Activated effector memory CD4-positive, alpha-beta T cell treated with anti-CD3 and anti-CD28 coated beads, Interleukin-2, amount 50 U/mL, for 16 hours (primary cell): ENCODE measurements around the gene VAT1L.

Experiments
- DNase-seq: peaks from one replicate; pipeline ENCODE4 v3.0.0-alpha.2; 2020

VAT1L gene

DNA sequence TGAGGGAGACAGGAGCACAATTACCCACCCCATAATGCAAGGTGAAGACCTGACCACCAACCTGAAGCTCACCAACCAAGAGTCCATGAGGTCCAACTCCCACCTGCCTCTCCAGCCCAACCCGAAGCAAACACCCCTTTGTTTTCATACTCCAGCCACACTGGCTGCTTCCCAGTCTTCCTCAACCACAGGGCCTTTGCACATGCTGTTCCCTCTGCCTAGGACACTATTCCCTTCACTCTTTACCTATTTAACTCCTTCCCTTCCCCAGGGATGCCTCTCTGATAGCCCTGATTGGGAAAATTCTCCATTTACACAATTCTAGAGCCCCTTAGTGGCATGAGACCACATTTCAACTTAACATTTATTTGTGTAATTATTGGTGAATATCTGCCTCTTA lies 86.0 kb downstream of the VAT1L start:
- no peak for DNase-seq

DNA sequence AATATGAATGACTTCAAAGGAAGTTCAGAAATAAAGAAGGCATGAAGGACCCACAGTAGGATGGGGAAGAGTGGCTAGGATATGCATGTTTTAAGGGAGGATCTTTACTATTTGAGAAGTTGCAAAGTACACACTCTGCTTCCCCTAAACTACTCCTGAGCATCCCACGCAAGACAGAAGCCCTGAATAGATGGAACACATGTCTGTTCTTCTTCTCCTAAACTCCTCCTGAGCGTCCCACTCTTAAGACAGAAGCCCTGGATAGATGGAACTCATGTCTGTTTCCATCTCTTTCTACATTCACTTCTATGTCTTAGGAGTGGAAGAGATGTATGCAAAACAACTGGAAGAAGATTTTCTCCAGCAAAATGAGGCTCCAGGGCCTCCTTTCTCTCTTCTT lies 88.4 kb downstream of the VAT1L start:
- no peak for DNase-seq

DNA sequence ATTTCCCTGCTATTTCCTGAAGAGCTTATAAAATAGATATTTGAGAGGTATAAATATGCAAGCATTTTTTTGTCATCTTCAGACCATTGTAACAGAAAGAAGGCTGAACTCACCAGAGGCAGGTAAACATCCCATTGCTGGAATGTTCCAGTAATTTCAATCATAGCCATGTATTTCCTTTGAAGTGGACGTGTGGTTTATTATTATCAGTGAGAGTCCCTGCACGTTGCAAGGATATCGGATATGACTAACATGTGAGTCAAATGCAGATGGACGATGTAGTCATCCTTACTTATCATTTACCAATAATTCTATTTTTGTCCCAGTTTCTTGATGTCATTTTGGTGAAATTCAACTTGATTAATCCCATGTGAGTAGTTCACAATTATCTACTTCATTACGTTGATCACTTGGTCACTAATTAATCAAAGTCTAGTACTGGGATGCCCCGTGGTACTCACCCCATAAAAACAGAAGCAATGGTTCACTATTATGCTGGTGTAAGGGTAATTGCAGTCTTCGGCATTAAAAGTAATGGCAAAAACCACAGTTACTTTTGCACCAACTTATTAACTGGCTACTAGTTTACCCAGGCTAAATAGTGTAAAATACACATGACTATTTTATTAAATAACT lies 89.5 kb downstream of the VAT1L start:
- DNase-seq, result no peak

DNA sequence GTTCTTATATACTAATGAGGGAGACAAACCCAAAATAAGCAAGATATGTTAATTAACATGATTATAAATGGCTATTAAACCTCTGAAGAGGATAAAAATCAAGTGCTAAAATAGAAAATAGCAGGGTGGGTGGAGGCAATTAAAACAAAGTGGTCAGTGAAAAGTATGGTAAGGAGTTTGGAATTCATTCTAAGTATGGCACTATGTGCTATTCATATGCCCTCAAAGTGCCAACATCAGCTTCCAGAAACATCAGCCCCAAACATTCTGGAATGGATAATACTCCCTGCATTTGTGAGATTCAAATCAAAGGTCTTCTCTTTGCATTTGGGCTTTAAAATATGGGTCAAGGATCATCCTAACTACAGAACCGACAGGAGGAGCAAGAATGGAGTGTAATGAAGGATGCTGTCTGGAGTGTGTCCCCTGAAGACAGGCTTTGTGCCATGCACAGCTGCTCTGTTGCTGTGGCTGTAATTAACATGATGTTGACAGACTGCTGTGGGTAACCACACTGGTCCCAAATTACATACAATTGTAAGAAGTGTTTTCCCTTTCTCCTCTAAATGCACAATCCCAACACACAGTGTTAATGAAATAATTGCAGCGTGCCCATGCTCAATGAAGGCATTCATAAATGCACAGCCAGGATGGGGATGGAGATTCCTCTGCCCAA lies 93.1 kb downstream of the VAT1L start:
- DNase-seq, result no peak

DNA sequence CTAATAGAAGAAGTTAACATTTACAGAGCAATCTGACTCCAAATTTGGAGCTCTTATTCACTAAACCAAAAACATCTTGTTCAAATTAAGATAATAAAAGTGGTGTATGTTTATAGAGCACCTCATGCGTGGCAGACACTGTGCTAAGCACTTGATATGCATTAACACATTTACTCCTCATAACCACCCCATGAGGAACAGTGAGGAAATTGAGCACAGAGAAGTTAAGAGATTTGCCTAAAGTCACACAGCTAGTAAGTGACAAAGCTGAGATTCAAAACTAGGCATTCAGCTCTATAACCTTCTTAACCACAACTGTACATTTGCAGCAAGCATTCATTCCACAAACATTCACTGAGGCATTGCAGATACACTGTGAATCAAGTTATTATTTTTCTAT lies 94.0 kb downstream of the VAT1L start:
- DNase-seq, result no peak

DNA sequence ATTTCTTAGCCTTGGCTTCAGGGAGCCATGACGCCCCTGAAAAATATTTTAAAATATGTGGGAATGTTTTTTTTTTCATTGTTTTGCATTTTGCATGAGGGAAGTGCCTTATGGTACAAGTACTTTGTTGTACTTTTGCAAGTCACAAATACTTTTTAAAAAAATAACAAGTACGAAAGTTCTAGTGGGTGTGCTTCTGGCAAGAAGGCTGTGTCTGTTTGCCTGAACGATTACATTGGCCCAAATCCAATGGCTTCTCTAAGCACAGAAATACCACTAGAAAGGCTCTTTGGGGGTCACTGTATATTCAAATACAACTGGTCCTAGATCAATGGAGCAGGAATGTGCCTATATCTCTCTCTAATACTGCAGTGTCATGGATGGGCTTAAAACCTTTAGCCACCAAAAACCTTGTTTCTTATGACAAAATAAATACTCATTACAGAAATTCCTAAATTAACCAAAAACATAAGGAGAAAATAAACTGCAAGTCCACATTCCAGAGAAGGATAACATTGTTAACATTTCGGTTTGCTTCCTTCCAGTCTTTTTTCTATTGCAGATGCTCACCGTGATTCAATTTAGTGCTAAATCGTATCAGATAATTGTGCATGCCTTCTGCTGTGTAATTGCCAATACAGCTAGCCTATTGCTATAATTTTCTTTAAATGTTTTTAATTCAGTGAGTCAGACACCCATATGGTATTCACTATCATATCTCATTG lies 97.4 kb downstream of the VAT1L start:
- DNase-seq, result no peak

DNA sequence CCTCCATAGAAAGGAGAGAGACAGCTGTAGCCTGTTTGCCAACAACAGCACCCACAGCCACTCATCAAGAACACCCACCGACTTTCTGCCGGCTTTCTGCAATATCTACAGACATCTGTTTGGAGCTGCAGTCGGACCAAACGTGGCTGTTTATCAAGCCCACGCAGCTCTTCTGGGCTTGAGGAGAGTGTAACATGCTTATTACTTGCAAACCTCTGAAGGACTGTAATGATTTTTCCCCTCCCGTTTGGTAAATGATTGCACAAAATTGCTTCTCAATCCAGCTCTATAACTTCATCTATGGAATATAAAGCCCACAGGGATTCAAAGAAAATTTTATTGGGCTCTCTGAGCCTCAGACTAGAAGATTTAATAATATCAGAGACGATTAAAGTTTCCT lies 100.5 kb downstream of the VAT1L start:
- no peak for DNase-seq

DNA sequence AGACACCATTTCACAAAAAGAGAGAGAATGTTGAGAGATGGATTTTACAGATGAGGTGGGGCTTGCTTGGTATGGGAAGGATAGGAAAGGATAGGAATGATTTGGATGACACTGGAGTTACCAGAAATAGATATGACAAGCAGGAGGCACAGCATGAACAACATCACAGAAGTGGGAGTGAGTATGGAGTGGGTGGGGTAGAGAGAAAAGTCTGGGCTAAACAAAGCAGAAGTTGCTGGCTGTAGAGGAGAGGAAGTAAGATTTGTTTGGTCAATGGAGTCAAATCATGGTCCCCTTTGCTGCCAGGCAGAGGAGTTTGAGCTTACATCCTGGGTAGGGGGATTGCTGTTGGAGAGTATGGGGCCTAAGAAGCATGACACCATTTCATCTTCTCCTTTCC lies 101.7 kb downstream of the VAT1L start:
- no peak for DNase-seq

DNA sequence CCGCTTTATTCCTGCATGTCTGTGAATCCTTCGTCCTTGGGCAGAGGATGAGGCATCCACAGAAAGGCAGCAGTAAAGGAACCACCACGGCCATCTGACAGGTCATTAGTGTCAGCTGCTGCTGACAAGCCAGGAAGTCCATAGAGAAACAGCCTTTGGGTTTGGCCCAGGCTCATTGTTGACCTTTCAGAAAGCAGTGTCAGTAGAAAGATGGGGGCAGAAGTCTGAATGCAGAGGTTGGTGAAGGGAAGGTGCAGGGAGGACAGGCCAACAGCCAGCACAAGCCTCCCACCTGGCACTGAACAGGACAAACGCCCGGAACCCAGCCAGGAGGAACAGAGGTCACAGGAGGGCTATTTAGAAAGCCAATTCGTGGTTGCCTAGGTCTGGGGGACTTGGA lies 105.8 kb downstream of the VAT1L start:
- DNase-seq, result no peak

DNA sequence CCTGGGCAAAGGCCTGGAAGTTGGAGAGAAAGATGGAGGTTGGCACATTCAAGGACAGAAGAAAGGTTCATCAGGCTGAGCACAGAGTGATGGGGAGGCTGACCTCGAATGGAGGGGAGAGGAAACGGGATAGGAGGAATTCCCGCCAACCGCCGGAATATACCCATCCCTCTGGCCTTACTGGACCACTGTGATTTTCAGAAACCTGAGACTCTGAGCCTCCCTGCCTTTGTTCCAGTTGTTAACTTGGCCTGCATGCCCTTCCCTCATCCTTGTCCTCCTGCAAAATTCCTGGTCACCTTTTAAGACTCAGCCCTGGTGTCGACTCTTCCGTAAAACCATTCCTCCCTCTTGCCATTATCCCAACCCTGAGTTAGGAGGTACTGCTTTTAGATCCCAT lies 107.6 kb downstream of the VAT1L start:
- DNase-seq, result no peak

DNA sequence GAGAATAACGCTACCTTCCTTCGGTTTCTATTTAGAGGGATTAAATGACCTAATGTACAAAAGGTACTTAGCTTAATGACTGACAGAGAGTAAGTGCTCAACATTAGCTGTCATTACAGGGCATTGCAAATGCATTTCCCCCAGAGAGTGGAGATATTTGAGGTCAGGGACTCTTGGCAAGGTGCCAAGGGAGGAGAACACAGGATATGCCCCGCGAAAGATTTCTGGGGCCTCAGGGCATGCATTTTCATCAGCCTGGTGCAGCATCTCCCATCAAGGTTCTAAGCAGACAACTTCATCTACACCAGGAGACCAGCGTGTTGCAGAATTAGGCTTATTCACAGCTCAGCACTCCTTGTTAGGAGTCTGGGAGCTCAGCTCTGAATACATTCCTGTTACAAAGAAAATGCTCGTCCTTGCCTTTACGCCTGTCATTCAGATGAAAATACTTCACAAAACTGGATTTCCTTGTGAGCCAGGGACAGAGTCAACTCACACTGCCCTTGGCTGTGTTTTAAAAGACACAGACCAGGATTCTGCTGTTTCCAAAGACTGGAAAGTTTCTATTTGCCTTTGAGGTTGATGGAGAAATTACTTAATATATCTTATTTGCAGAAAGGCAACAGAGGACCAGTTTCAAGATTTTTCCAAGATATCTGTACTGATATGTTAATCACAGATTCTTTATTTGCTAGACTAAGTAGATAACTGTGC lies 108.2 kb downstream of the VAT1L start:
- DNase-seq, result no peak

DNA sequence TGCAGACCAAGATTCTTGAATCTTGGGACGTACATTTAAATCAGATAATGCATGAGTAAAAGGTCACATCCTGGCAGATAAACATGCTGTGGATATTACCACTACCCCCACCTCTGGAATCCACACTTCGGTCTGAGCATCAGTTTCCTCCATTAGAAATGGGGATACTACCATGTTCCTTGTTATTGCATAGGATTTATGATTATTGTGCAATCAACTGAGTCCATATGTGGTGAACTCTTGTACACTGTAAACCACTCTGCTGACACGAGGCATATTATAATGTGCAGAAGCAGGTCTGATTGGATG lies 108.7 kb downstream of the VAT1L start:
- no peak for DNase-seq

DNA sequence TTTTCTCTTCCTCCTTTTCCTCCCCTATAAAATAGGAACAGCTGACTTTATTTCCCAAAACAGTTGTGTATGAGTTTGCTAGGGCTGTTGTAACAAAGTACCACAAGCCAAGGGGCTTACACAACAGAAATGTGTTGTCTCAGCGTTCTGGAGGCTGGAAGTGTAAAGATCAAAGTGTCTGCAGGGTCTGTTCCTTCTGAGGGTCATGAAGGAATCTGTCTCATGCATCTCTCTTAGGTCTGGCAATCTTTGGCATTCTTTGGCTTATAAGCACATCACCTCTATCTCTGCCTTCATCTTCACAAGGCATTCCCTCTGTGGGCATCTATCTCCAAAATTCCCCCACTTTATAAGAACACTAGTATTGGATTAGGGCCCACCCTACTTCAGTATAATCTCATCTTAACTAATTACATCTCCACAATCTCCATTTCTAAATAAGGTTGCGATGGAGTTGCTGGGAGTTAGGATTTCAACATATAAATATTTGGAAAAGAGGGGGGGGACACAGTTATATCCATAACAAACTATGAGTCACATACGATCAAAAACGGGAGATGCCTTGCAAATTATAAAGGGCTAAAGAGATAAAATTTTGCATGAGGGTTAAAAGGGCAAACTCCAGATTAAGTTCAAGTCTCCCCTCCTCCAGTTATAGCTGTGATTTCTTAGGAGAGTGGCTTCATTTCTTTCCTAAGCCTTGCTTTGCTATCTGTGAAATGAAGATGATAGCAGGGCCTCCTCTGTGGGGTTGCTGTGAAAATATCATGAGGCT lies 109.7 kb downstream of the VAT1L start:
- no peak for DNase-seq

DNA sequence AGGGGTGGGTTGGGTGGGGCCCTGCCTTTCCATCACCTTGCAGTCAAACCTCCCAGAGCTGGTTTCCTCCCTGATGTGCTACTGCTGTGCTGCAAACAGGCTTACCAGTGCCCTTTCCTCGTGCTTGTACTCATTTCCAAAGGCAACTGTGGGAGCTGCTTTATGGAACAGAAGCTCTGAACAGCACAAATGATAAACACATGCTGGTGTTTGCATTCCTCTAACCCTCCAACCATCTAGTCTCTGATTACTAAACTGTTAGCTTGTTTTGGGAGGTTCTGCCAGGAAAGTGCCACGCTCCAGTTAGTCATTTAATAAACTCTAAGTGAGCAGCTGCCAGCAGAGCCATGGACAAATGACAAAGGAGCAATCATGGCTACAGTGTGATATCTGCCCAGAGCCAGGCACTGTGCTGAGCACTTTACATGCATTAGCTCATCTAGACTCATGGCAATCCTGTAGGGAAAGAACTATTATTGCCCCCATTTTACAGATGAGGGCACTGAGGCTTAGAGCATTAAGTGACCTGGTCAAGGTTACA lies 110.4 kb downstream of the VAT1L start:
- DNase-seq, result no peak

DNA sequence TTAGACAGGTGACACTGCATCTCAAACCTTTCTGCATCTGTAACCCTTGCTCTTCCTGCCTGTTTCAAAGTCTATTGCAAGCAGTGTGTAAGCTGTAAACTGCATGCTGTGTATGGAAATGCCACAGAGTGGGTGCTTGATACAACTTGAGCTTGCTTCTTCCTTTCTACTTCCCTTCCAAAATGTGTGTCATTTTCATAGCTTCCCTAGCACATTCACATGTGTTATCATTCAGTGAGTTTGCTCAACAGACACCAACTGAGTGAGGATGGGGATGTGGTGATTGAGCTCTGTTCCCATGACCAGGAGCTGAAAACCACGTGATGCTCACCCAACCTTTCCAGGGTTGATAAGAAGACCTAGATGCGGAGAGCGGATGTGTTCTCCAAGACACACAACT lies 111.1 kb downstream of the VAT1L start:
- DNase-seq, result no peak

DNA sequence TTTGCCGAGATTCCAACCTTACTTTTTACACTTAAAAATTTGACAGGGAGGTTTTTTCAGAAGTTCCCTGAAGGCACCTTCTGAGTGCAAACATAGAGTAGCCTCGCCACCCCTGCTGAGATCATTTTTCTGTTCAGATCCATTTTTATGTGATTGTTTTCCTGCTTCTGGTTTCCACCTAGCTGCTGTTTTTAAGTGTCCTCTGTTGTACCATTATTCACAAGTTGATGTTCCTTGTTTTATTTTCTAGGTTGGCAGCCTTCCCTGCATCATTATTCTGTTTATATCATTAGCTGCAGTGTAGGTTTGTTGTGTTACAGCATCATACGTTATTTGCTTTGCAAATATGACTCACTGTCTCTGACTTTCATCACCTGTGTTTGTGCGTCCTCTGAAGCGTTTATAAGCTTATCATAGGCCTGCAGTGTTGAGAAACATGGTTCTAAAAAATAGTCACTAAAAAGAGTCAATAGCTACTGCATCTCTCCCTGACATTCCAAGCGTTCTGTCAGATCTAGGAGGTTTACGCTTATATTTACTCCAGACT lies 117.1 kb downstream of the VAT1L start:
- no peak for DNase-seq

DNA sequence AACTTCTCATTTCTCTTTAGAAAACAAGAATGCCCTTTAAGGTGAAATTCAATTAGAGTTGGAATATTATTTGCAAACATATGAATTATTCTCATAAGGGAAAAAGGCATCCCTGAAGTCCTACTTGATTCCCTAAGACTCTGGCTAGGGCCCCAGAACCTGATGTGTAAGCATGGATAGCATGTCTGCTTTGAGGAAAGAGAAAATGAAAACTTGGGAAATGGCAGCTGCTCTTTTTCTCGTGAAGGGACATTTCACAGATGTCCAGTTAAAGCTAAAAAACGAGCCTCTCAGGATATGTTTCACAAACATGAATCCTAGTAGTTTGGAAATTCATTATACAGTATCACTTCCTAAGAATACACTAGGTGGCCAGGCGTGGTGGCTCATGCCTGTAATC lies 121.7 kb downstream of the VAT1L start:
- no peak for DNase-seq

DNA sequence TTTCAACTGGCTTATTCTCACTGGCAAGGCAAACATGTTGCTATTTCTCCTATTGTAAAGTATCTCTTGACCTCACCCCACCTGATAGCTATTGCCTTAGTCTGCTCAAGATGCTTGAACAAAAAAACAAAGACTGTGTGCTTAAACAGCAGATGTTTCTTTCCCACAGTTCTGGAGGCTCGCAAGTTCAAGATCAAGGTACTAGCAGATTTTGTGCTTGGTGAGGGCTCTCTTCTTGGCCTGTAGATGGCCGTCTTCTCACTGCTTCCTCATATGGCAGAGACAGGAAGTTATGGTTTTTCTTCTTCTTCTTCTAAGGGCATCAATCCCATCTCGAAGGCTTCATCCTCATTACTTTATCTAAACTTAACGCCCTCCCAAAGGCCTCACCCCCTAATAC lies 124.3 kb downstream of the VAT1L start:
- no peak for DNase-seq

DNA sequence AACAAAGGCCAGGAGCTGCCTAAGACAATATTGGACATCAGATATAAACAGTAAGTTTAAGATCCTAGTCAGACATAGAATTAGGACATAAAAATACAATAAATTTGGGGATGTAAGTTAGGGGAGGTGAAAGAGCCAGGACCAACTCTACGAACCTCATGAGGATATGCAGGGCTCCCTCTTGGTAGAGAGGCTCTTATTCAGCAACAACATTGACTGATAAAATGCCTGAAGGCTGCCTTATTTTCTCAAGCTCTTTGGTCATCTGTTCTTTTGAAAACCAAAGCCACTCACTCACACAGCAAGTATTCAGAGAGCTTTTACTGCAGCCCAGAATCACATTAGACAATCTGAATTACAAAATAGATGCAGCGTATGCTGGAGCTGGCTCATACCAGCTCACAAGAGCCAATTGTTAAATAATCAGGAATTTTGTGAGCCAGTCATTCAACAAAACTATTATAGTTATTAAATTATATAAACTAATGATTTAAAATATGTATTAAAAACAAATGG lies 125.4 kb downstream of the VAT1L start:
- no peak for DNase-seq

DNA sequence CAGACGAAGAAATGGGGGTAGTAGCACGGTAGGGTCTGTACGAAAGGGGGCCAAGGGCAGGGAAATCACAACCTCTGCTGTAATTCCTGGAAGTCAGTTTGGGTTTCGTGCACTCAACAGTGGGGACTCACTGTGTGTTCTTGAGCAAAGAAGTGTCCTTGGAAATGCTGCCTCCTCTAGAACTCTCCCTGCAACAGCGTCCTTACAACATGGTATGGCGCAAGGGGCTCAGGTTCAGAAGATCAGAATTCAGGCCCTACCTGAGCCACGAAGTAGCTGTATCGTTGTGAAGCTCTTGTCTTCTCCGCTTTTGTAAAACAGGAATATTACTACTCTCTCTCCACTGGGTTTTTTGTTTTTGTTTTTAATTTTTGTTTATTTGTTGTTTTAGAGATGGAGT lies 127.7 kb downstream of the VAT1L start:
- DNase-seq, result no peak

DNA sequence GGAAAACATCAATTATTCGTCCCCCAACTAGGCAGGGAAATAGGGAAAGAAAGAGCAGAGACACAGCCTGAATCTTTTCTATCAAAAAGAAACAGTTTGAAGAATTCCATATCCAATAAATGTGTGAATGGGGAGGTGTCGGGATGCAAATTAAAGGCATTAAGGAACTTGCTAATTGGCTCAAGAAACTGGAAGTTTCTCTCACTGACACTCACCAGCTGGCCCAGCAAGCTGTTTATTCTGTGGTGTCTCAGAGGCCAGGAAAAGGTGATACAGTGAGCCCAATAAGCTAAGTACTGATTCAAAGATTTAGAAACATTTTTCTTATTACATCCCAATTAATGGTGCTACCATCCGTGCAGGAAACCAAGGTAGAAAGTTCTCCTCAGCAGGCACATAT lies 129.6 kb downstream of the VAT1L start:
- no peak for DNase-seq
